HG03066 (cell line): Measurements from ENCODE around the gene SPTBN4.
A peak's percentile ranks its signal among the peaks of the same experiment; 100 is the strongest.
"Not testable (repeated sequence)": the region's sequence is repeated elsewhere in the genome, so short reads cannot be mapped to it uniquely, and the experiment has no call there.

Experiments
- ATAC-seq: cut with Tn5 transposase; IDR thresholded peaks from one replicate; pipeline ENCODE4 v1.9.1; 2021; ENCODE audit warnings: low read depth; ENCODE audit not compliant: unreplicated experiment

Gene SPTBN4

GRCh38 chr19:40464059-40465024 is 2.5 kb upstream of the SPTBN4 start:
- no peak for ATAC-seq

- ATAC-seq: no peak
Observed at GRCh38 chr19:40465025-40465556, 1.7 kb upstream of the SPTBN4 start.

DNA sequence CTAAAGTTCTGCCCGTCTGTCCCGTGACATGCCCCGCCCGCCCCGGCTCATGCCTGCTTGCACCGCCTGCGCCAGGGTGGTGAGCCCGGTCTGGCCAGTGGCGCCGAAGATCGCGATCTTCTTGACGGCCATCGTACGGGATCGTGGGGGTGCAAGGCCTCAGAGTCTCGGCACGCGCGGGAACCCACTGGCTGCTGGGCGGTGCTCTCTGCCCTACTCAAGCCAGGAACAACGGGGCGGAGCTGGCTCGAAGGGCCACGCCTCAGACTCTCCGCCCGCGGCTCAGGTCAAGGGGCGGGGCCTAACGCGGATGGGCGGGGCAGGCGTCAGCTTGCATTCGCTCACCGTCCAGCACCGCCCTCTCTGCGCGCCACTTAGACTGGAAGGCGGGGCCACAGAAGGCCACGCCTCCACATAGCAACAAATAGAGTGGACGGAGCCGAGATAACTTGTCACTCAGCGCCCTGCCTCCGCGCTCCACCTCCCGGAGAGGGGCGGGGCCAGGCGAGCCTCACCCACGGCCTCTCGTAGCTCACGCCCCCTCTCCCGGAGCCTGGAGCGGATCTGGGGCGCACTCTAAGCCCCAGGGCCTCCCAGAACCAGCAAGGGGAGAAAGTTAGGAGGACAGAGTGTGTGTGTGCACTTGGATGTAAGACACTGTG is 1.1 kb upstream of the SPTBN4 start, which contains the start of gene BLVRB:
BLVRB (minus strand) TSS at position 189 of the 662 bp plus-strand sequence; CDS start at position 132, 57 bp downstream.
- ATAC-seq: peak; percentile 80

GRCh38 chr19:40466219-40466984 is 399 bp upstream of the SPTBN4 start:
- ATAC-seq: peak; percentile 18

GRCh38 chr19:40469011-40469410 is 2.2 kb downstream of the SPTBN4 start:
- no peak for ATAC-seq

- ATAC-seq: no peak
Observed at GRCh38 chr19:40471111-40471510, 4.3 kb downstream of the SPTBN4 start.

DNA sequence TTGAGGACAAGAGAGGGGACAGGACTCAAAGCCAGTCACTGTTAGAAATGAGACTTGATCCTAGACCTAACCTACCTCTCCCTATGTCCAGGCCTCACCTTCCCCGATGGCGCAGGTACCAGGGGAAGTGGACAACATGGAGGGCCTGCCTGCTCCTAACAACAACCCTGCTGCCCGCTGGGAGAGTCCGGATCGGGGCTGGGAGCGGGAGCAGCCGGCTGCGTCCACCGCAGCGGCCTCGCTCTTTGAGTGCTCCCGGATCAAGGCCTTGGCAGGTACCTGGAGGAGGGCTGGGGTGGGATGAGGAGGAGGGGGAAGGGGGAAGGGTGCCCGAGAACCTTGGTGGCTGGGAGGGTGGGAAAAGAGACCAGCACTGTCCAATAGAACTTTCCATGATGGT is 5.7 kb downstream of the SPTBN4 start:
- no peak for ATAC-seq

DNA sequence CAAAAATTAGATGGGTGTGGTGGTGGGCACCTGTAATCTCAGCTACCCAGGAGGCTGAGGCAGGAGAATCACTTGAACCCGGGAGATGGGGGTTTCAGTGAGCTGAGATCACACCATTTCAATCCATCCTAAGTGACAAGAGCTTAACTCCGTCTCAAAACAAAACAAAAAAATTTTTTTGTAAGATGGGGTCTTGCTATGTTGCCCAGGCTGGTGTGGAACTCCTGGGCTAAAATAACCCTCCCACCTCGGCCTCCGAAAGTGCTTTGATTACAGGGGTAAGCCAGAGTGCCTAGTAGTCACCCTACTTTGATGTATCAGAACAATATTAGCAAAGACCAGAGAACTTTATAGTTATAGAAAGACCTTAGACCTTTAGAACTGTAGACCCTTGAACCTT is 7.9 kb downstream of the SPTBN4 start:
- ATAC-seq: no peak

DNA sequence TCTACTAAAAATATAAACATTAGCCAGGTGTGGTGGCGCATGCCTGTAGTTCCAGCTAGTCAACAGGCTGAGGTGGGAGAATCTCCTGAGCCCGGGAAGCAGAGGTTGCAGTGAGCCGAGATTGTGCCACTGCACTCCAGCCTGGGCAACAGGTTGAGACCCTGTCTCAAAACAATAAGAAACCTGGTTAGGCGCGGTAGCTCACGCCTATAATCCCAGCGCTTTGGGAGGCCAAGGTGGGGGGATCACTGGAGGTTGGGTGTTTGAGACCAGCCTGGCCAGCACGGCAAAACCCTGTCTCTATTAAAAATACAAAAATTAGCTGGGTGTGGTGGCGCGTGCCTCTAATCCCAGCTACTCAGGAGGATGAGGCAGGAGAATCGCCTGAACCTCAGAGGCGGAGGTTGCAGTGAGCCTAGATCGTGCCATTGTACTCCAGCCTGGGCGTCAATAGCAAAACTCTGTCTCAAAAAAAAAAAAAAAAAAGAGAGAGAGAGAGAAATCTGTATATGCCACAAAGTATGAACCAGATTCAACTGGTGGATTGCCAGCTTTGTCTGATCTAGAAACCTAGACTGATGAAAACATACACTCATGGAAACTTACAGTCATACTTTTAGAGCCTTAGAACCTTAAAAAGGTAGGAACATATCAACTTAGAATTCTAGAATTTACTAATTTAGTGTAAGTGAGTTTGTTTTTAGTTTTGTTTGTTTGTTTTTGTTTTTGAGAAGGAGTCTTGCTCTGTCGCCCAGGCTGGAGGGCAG is 9.3 kb downstream of the SPTBN4 start:
- ATAC-seq: not testable (repeated sequence)

DNA sequence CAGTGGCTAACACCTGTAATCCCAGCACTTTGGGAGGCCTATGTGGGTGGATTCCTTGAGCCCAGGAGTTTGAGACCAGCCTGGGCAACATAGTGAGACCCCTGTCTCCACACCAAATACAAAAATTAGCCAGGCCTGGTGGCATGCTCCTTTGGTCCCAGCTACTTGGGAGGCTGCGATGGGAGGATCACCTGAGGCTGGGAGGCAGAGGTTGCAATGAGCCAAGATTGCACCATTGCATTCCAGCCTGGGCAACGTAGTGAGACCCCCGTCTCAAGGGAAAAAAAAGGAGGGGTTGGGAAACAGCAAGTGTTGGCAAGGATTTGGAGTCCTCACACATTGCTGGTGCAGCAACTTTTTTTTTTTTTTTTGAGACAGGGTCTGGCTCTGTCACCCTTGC is 19.2 kb downstream of the SPTBN4 start:
- ATAC-seq: no peak

- ATAC-seq: no peak
Observed at GRCh38 chr19:40489882-40490230, 23.1 kb downstream of the SPTBN4 start.

DNA sequence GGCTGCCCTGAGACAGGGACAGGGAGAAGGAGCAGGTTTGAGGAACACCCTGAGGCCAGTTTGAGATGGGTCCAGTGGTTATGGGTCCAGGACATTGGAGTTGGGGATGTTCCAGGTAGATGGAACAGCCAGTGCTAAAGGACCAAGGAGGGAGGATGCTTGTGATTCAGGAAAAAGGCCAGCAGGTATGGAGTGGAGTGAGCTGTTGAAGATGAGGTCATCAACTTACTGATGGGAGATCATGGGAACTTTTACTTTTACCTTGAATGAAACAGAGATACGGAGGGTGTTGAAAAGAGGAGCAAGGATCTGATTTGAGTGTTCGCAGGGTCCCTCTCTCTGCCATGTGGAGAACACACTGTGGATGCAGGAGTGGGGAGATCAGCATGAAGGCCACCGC is 25.5 kb downstream of the SPTBN4 start:
- no peak for ATAC-seq

GRCh38 chr19:40493778-40494177 is 27.0 kb downstream of the SPTBN4 start:
- ATAC-seq: no peak

DNA sequence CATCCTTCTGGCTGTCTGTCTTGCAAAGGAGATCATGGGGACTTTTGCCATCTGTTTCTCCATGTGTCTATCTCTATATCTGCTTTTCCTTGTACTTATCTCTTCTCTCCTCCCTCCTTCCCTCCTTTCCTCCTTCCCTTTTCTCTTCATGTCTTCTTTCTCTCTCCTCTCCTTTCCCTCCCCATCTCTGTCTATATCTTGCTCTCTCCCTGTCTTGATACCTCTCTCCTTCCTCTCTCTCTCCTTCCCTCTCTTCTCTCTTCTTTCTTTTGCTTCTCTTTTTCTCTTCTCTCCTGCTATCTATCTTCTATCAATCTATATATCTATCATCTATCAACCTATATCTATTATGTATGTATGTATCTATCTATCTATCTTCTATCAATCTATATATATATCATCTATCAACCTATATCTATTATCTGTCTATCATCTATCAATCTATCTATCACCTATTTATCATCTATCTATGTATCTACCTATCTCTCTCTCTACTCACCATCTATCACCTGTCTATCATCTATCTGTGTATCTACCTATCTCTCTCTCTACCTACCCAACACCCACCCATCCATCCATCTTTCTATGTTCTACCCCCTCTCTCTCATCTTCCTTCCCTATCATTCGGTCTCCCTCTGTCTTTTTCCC is 27.5 kb downstream of the SPTBN4 start:
- ATAC-seq: no peak

GRCh38 chr19:40497214-40497613 is 30.4 kb downstream of the SPTBN4 start:
- no peak for ATAC-seq

GRCh38 chr19:40499320-40499719 is 32.5 kb downstream of the SPTBN4 start:
- ATAC-seq: no peak

DNA sequence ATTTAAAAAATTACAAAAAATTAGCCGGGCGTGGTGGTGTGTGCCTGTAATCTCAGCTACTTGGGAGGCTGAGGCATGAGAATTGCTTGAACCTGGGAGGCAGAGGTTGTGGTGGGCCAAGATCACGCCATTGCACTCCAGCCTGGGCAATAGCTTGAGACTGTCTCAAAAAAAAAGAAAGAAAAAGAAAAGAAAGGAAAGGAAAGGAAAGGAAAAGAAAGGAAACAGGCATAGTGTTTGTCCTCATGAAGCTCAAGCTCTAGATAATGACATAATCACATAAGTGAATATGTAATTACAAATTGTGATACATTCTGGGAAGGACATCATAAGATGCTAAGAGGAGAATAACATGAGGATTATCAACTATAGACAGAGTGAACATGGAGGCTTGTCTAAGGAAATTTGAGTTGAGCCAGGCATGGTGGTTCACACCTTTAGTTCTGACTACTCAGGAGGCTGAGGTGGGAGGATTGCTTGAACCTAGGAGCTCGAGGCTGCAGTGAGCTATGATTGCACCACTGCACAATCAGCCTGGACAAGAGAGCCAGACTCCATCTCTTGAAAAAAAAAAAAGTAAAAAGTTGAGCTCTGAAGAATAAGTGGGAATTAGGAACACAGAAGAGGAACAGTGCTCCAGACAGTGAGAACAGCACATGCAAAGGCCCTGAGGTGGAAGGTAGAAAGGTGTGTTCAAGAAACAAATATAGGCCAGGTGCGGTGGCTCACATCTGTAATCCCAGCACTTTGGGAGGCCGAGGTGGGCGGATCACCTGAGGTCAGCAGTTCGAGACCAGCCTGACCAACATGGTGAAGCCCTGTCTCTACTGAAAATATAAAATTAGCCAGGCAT is 34.1 kb downstream of the SPTBN4 start:
- not testable (repeated sequence) for ATAC-seq

DNA sequence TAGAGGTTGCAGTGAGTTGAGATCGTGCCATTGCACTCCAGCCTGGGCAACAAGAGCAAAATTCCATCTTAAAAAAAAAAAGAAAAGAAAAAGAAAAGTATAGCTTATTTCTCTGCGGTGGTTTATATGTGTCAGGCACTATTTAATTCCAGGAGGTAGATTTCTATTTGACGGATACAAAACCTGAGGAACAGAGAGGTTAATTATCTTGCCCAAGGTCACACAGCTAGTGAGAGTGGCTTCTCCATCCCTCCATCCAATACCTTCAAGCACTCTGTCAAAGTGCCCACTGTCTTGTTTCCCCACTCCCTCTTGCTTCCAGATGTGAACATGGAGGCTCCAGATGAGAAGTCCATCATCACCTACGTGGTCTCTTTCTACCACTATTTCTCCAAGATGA is 34.8 kb downstream of the SPTBN4 start:
- ATAC-seq: no peak

- no peak for ATAC-seq
Observed at GRCh38 chr19:40502081-40502480, 35.3 kb downstream of the SPTBN4 start.
